MM.1S (cell line): ENCODE measurements around the gene PMM2.

Source experiments
- DNase-seq: peaks from one replicate; pipeline ENCODE4 v3.0.0-alpha.2; 2015
- H2AFZ ChIP-seq: fragments of 300-600 bp; sonication (generic); 2 replicates; pipeline ENCODE4 v1.6.0; 2016; ENCODE audit warnings: antibody characterized with exemption, low read length
- H3F3A ChIP-seq: fragments of 300-600 bp; sonication (generic); 2 replicates; pipeline ENCODE4 v1.6.1; 2016; ENCODE audit warnings: mild to moderate bottlenecking, antibody characterized with exemption, low read length, moderate library complexity, mixed read lengths; ENCODE audit not compliant: insufficient read depth
- H3K27ac ChIP-seq: fragments of 300-600 bp; sonication (generic); 2 replicates; pipeline ENCODE4 v1.5.1; 2016; ENCODE audit warnings: mild to moderate bottlenecking, low read length
- H3K27me3 ChIP-seq: fragments of 300-600 bp; sonication (generic); replicated peaks from 2 replicates; pipeline ENCODE4 v1.6.0; 2016; ENCODE audit warnings: low read length; ENCODE audit not compliant: insufficient read depth
- H3K36me3 ChIP-seq: fragments of 300-600 bp; sonication (generic); replicated peaks from 2 replicates; pipeline ENCODE4 v1.6.1; 2016; ENCODE audit warnings: mild to moderate bottlenecking, low read length, mixed read lengths; ENCODE audit not compliant: insufficient read depth
- H3K4me1 ChIP-seq: fragments of 300-600 bp; sonication (generic); 2 replicates; pipeline ENCODE4 v1.6.1; 2016; ENCODE audit warnings: low read length, mixed read lengths
- H3K4me2 ChIP-seq: fragments of 300-600 bp; sonication (generic); 2 replicates; pipeline ENCODE4 v1.6.0; 2016; ENCODE audit warnings: low read depth, low read length
- H3K4me3 ChIP-seq: fragments of 300-600 bp; sonication (generic); 2 replicates; pipeline ENCODE4 v1.5.1; 2016; ENCODE audit warnings: low read length, mixed read lengths
- H3K79me2 ChIP-seq: fragments of 300-600 bp; sonication (generic); 2 replicates; pipeline ENCODE4 v1.6.1; 2016; ENCODE audit warnings: mixed run types, low read length, mixed read lengths
- H3K9ac ChIP-seq: fragments of 300-600 bp; sonication (generic); 2 replicates; pipeline ENCODE4 v1.6.1; 2016; ENCODE audit warnings: low read length, mixed read lengths
- H3K9me2 ChIP-seq: fragments of 300-600 bp; sonication (generic); replicated peaks from 2 replicates; pipeline ENCODE4 v1.6.1; 2016; ENCODE audit warnings: mild to moderate bottlenecking, low read length, mixed read lengths; ENCODE audit not compliant: insufficient read depth
- H3K9me3 ChIP-seq: fragments of 300-600 bp; sonication (generic); replicated peaks from 2 replicates; pipeline ENCODE4 v1.6.1; 2016; ENCODE audit warnings: mild to moderate bottlenecking, low read length, mixed read lengths; ENCODE audit not compliant: insufficient read depth
- H4K20me1 ChIP-seq: fragments of 300-600 bp; sonication (generic); 2 replicates; pipeline ENCODE4 v1.6.1; 2016; ENCODE audit warnings: mild to moderate bottlenecking, low read length, moderate library complexity, mixed read lengths; ENCODE audit not compliant: insufficient read depth
- CTCF ChIP-seq: fragments of 300-600 bp; sonication (generic); IDR thresholded peaks from 2 replicates; pipeline ENCODE4 v1.5.1; 2016; ENCODE audit warnings: antibody characterized with exemption, low read length, mixed read lengths
- EZH2 ChIP-seq: fragments of 300-600 bp; sonication (generic); optimal IDR thresholded peaks from 2 replicates; pipeline ENCODE3; 2017; ENCODE audit warnings: low read depth, mild to moderate bottlenecking, antibody characterized with exemption, low read length, mixed read lengths
- EZH2phosphoT487 ChIP-seq: fragments of 300-600 bp; sonication (generic); IDR thresholded peaks from 2 replicates; pipeline ENCODE4 v1.6.1; 2018; ENCODE audit warnings: antibody characterized with exemption, low read length

PMM2 gene

GRCh38 chr16:8867216-8867931 lies 69.7 kb downstream of the PMM2 start:
- 0 out of 2 replicates have a peak overlapping the region, but pooled peaks have one; percentile 37 for H2AFZ ChIP-seq
- no peaks in the 10 kb centered on the region for H3K27me3 ChIP-seq
- peak; percentile 42 for DNase-seq
- peak overlapping the region; percentile 73 for H3K4me3 ChIP-seq
- H3K4me2 ChIP-seq: peak overlapping the region; percentile 92
- H3K27ac ChIP-seq: peak overlapping the region; percentile 78
- H3K4me1 ChIP-seq: no peaks in the 10 kb centered on the region; the same call in 1 of the 2 replicates
- H3F3A ChIP-seq: peaks cover 7% of the 10 kb centered on the region; the same call in 1 of the 2 replicates
- peak overlapping the region; percentile 80 for H3K9ac ChIP-seq
- H3K9me3 ChIP-seq: no peaks in the 10 kb centered on the region
- peaks cover 9% of the 10 kb centered on the region for H4K20me1 ChIP-seq
- no peaks in the 10 kb centered on the region for H3K9me2 ChIP-seq
- no peaks in the 10 kb centered on the region for H3K36me3 ChIP-seq
- H3K79me2 ChIP-seq: peaks cover 59% of the 10 kb centered on the region
- TF ChIP-seq CTCF (no peak), EZH2 (no peak), EZH2phosphoT487 (no peak)

GRCh38 chr16:8867932-8868415 lies 70.3 kb downstream of the PMM2 start:
- Histone ChIP-seq H3K4me1 (no peaks in the 10 kb centered on the region; the same call in 1 of the 2 replicates), H3K9me2 (no peaks in the 10 kb centered on the region), H3K27ac (peak overlapping the region; percentile 78), H2AFZ (peak overlapping the region; percentile 37; the same call in 1 of the 2 replicates), H3K4me2 (peak overlapping the region; percentile 92), H3K4me3 (peak overlapping the region; percentile 73), H3K79me2 (peaks cover 53% of the 10 kb centered on the region), H3K9ac (peak overlapping the region; percentile 80), H3K36me3 (no peaks in the 10 kb centered on the region), H3F3A (peaks cover 7% of the 10 kb centered on the region; the same call in 1 of the 2 replicates), H3K9me3 (no peaks in the 10 kb centered on the region), H4K20me1 (peaks cover 4% of the 10 kb centered on the region; the same call in 1 of the 2 replicates), H3K27me3 (no peaks in the 10 kb centered on the region)
- TF ChIP-seq EZH2 (no peak), EZH2phosphoT487 (no peak), CTCF (no peak)
- DNase-seq: no peak

GRCh38 chr16:8868416-8869211 lies 71.0 kb downstream of the PMM2 start, which contains the start of gene CARHSP1:
TSS of gene CARHSP1 (minus strand) at chr16:8869006. CDS start at chr16:8859328, 9,678 bp downstream.
- peak; percentile 95 for DNase-seq
- H3K36me3 ChIP-seq: no peaks in the 10 kb centered on the region
- H3K79me2 ChIP-seq: peaks cover 46% of the 10 kb centered on the region
- H3K9ac ChIP-seq: peak within 1 kb of the TSS; percentile 80
- no peaks in the 10 kb centered on the region for H3K9me2 ChIP-seq
- no peaks in the 10 kb centered on the region for H3K27me3 ChIP-seq
- H3K4me3 ChIP-seq: peak within 1 kb of the TSS; percentile 73
- H4K20me1 ChIP-seq: no peaks in the 10 kb centered on the region; the same call in 1 of the 2 replicates
- H3K9me3 ChIP-seq: no peaks in the 10 kb centered on the region
- no peaks in the 10 kb centered on the region; the same call in 1 of the 2 replicates for H3K4me1 ChIP-seq
- H3K4me2 ChIP-seq: peak within 1 kb of the TSS; percentile 92
- H2AFZ ChIP-seq: peak within 1 kb of the TSS; percentile 89
- TF ChIP-seq EZH2phosphoT487 (no peak), CTCF (no peak), EZH2 (no peak)
- peaks cover 7% of the 10 kb centered on the region; the same call in 1 of the 2 replicates for H3F3A ChIP-seq
- H3K27ac ChIP-seq: peak within 1 kb of the TSS; percentile 78
